HG02981 (cell line): ENCODE data around the gene SPP2.

Source experiments
- ATAC-seq: cut with Tn5 transposase; IDR thresholded peaks from one replicate; pipeline ENCODE4 v1.9.1; 2021; ENCODE audit warnings: mild to moderate bottlenecking, moderate library complexity; ENCODE audit not compliant: unreplicated experiment

SPP2 gene, protein sequence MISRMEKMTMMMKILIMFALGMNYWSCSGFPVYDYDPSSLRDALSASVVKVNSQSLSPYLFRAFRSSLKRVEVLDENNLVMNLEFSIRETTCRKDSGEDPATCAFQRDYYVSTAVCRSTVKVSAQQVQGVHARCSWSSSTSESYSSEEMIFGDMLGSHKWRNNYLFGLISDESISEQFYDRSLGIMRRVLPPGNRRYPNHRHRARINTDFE

DNA sequence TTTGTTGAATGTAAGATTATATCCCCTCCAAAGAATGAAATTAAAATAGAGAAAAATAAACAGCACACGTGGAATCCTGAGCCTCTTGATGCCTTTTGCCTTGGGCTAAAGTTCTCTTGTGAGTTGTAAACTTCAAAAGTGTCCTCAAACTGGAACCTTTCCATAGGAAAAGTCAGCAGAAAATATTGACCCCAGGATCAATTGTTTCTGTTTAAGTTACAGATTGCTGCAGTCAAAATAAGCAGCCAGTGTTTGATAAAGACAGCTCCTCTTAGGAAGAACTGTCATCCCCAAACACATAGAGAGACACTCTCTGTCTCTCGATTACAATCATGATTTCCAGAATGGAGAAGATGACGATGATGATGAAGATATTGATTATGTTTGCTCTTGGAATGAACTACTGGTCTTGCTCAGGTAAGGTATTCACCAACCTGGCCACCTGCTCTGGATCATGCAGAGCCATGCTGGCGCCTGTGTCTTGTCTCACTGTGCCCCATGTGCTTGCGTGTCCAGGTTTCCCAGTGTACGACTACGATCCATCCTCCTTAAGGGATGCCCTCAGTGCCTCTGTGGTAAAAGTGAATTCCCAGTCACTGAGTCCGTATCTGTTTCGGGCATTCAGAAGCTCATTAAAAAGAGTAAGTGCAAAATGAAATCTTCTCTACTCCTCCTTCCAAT, at the start of gene SPP2:
TSS of gene SPP2 (plus strand) at position 248 of the 681 bp plus-strand sequence. CDS start at position 333, 85 bp downstream.
- ATAC-seq, result no peak

DNA sequence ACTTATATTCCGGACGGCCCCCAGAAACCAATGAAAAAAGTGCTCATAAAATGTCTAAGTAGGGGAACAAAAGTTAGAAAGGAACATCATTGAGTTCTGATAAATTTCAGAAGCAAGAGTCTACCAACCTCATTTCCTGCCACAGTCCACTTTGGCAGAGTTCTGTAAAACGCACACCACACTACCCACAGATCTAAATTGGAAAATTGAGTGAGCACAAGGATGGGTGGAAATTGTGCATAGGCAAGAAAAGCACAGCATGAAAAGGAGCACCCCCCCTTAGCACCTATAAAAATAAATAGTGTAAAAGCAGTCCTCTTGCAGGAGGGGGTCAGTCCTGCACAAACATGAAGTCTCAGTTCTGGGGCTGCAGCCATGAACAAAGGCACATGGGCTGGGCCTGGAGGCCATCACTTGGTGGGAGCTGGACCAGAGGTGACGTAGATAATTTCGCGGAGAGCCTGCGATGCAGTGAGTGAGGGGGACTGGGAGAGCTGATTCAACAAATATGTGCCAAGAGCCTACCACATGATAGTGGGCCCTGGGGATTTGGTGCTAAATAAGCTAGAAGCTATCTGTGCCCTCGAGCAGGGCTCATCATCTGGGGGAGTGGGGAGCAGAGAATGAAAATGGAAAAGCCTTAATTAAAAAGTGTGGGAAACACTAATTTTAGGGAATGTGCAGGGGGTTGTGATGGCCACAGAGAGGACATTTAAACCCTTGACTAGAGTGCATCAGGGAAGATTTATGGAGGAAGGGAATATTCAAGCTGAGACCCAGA, 48.9 kb upstream of the SPP2 start:
- no peak for ATAC-seq

DNA sequence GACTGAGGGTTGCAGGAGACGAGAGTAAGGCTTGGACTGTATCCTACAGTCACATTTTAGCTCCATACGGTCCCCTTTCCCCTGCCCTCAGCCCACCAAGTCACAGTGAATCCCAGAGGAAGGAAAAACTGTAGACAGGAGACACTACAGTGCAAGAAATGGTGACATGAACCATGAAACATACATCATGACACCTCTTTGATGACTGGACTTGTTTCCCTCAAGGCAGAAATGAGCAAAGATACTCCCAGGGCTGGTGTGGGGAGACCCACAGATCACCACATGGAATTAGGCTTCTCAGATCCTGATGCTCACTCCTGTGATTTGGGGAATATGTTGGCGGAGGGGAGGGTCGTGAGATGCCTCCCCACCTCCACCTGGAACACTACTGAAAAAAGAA, 48.2 kb upstream of the SPP2 start:
- no peak for ATAC-seq

DNA sequence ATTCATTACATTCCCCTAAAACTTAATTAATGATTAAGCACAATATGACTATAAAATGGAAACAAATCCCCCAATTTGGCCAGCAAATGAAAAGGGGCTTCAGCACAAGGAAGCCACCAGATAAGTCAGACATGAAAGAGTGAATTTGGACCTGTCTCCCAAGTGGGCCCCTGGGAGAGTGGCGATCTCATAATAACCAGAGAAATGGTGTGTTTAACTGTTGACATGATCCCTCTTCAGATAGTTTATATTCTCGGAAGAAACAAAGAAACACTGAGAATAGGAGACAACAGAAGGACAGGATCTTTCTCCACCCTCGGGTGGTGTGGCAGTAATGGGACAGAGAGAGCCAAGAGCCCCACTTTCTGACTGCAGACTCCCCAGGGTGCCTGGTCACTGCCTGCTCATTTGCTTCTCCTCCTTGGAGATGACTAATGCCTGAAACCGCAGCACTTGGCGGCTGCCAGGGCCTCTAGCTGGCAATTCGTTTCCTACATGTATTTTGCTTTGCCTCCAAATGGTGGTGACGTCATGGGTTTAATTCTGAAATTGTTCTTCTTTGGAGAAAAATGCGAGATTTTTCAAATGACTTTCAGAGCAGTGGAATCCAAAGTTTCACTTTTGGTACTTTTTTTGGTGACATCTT, 46.4 kb upstream of the SPP2 start:
- ATAC-seq, result no peak

DNA sequence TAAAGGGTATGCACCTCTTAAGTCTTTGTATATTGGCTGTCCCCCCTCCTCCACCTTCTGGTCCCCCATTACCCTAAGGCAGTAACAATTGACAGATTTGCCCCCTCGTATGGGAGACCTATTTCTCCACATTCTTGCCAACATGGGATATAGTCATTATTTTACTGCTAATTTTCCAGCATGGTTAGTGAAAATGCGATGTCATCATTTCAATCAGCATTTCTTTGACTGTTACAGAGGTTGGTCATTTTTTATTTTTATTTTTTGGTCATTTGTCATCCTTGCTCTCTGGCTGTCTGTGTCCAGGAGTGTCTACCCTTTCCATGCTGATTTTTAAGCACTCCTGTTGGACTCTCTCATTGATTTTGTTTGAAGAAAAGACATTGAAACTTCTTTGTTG, 45.4 kb upstream of the SPP2 start:
- no peak for ATAC-seq

DNA sequence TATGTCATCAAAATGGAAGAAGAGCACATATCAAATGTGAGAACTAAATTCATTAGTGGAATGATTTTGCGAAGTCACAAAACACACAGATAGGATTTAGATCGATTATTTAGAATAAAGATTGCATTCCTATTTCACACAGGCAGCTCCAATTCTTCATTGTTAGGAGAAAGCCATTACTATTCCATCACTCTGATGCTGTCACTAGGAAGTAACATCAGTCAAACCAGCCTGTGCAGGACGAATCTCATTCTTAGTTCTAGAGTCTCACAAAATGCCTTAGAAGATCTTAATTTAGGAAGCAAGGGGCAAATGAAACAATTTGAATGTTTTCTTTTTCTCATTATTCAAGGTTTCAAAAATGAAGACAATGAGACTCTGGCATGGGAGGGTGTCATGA, 44.0 kb upstream of the SPP2 start:
- no peak for ATAC-seq

DNA sequence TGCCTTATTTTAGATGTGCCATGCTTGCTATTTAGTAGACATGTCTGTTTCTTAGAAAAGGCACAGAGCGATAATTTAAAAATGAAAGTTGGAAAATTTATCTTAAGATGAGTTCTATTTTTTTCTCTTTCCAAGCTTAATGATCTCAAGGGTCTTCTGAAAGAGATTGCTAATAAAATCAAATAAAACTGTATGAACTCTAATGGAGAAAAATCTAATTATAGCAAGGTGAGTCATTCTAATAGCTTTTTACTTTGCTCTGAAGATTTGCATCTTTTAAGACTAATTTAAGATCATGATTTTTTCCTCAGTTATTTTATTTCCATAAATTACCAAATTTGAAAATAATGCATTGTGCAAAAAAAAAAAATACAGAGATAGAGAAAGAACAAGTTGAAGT, 36.1 kb upstream of the SPP2 start:
- ATAC-seq, result no peak

DNA sequence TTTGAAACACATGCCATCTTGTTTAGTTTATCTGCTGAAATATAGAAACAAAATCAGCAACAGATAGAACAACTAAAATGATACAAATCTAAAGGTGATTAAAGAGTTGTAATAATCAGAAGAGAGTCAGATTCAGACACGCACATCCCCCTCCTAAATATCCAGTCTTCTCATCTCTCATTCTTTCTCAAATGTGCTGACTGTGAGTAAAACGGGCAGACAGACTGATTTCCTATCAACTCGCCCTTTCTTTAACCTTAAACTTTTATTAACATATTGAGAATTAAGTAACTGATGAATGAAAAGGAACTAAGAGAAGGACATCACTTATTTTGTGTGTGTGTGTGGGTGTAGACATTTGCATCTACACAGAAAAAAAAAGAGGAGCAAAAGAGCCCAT, 34.6 kb upstream of the SPP2 start:
- no peak for ATAC-seq

DNA sequence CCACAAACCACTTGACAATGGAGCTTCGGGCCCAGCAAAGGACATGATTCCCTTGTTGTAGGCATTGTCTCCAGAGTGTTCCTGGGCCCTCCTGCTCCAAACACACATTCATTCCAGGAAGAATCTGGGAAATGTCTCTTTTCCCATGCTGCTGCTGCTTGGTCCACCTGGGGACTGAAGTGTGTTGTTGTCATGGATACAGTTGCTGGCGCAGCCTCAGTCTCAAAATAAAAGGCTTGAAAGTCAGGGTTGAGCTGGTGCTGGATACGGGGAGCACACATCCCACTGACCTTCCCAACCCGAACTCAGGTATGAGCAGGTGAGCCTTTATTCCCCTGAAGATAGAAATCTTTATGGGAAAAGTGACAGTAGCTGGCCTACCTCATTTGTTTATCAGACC, 30.6 kb upstream of the SPP2 start:
- no peak for ATAC-seq

DNA sequence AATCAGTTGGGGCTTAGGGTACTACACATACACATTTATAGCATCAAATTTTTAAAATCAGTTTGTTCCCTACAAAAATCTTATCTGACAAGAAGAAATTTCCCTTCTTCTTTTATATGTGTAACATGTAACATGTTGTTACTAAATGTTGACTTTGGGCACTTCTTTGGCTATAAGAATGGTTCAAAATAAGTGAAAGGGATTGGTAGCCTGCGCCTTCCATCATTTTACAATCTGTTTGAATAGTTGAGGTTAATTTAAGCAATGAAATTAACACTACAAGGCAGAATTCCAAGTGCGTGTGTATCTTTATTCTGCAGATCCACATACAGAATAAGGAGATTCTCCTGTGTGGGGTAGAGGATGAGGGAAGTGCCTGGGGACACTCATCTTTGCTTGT, 30.2 kb upstream of the SPP2 start:
- ATAC-seq, result no peak

DNA sequence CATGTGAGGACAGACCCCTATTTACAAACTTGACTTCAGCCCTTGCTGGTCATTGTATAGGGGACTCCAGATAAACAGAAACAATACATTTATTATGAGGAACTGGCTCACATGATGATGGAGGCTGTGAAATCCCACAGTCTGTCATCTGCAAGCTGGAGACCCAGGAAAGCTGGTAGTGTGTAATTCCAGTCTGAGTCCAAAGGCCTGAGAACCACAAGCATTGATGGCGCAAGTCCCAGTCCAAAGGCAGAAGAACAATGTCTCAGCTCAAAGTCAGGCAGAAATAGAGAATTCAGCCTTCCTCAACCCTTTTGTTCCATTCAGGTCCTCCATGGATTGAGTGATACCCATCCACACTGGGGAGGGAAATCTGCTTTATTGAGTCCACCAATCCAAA, 28.1 kb upstream of the SPP2 start:
- no peak for ATAC-seq

DNA sequence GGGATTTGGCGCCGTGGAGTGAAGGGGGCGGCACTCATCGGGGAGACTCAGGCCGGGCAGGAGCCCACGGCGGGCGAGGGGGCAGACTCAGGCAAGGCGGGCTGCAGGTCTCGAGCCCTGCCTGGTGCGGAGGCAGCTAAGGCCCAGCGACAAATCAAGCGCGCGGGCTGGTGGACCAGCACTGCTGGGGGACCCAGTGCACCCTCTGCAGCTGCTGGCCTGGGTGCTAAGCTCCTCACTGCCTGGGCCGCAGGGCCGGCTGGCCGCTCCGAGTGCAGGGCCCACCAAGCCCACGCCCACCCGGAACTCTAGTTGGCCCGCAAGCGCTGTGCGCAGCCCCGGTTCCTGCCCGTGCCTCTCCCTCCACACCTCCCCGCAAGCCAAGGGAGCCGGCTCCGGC, 26.2 kb upstream of the SPP2 start:
- ATAC-seq, result no peak

DNA sequence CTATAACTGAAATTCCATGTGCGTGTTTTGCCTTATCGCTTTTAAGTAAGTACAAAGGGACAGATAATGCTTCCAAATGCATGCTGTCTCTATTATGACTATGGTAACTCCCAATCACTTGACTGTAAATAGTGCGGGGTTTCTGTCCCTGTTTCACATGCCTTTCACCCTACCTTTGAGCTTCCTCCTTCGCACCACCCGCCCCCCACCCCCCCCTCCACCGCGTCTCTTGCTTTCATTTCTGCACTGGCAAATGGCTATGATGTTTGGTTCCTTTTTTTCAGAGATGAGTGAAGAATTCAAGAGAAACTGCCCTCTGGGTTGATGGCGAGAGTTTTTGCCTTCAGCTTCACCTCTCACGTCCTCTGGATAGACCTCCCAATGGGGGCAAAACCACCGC, 25.0 kb upstream of the SPP2 start:
- no peak for ATAC-seq

DNA sequence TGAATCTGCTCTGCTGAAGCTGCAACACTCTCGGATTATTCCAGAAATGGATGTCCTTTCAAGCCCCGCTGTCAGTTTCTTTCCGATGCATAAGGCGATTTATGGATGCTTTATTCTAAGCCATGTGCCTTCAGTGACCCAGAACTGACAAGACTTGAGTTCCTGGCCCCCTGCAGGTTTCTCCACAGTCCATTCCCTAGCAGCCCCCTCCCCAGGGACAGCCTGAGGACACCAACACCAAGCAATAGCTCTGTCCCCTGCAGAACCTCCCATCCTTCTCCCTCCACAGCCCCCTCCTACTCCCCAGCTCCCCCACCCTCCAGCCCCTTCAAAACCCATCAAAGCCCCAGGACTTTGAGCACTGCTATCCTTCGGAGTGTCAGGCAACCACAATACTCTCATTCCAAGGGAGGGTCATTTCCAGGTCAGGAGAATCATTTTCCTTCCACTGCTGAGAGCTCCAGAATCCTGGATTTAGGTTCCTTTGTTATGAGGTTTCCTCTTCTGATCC, 24.6 kb upstream of the SPP2 start:
- ATAC-seq, result no peak

DNA sequence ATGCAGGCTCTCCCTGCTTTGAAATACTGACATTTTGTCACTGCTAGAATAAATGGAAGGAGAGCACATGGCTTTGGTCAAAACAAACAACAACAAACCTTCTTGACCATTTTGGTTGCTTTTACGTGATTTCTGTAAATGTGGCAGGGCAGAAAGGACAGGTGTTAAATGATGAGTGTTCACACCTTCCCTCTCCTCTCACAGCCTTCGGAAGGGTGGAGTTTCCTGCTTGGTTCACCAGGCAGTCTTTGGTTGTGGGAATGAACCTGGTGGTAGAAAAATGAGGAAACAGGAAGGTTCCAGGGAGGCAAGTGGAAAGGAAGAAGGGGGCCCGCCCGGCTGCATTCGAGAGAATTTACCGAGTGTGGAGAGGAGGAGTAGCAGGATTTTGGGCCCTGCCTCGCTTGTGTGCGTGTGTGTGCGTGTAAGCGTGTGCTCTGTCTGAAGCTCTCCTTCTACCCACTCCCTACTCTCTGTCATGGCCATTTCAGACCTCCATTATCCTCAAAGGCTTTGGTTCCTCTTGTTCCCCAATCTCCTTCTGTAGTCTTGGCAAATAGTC, 23.7 kb upstream of the SPP2 start:
- no peak for ATAC-seq

DNA sequence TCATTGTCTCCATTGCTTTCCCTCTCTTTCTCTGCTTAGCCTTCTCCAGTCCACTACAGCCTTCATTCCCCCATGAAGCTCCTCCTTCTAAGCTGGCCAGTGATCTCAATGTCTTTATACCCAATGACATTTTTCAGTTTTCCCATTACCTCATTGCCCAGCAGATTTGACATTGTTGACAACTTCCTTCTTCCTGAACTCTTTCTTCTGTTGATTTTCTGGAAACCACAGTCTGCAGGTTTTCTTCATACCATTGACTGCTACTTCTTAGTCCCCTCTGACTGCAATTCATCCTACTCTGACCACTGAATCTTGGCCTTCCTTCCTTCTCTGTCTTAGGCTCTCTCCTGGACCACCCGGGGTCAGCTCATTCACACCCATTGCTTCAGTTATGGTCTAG, 22.9 kb upstream of the SPP2 start:
- ATAC-seq, result no peak

DNA sequence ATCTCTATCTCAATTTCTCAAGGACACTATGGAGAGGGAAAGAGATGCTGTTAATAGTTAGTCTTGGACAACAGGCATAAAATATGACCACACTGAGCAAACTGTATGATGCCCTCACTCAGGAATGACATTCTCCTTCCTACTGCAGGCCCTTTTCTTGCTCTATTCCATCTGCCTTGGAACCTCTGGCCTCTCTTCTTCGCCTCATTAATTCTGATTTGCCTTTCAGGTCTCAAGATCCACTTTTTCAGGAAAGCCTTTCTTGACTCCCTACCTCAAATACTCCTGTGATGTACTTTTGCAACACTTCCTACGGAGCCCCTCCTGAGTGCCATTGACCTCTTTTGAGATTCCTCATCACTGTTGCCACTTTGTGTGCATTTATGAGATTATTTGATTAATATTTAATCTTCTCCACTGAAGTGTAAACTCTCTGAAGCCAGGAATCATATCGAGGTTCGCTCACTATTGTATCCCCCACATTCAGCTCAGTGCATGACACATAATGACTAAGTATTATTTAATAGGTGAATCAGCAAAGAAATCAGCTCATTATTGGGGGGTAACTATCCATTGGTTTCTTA, 21.3 kb upstream of the SPP2 start:
- ATAC-seq, result no peak

DNA sequence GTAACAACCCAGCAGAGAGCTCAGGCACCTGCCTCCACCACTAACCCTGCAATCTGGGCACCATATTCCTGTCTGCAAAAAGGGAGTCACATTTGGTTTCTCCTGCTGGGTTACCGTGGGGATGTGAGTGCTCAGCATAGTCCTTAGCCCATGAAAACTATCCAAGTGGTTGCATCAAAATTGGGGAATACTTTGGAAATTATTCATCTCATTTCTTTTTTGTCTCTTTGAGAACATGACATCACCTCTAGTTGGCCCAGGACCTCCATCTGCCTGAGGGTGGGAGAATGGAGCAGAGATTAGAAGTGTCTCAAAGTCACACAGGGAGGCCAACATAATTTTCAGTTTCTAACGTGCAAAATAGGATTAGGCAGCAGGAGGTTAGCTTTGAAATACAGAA, 19.3 kb upstream of the SPP2 start:
- no peak for ATAC-seq

DNA sequence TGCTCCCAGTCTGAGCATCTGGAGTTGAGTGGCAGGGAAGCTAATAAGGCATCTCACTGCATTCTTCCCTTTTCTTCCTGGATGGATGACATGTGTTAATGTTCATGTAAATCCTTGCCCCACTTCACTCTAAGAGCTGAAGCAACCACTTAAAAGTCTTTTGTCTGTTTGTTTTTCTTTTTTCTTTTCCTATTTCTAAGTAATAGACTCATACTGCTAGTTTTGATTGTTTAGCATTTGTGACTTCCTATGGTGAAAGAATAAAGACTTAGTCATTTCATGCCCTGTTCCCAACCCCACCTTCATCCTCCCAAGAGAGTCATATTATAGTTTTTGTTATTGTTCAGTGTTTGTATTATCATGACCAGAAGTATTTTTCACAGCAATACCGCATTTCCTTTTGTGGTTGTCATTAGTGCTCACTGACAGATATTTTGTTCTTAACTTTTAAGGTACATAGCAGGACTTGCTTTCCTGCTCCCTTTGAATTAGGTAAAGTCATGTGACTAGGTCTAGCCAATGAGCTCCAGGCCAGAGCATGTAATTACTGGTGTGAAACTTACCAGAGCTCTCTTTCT, 18.1 kb upstream of the SPP2 start:
- no peak for ATAC-seq

DNA sequence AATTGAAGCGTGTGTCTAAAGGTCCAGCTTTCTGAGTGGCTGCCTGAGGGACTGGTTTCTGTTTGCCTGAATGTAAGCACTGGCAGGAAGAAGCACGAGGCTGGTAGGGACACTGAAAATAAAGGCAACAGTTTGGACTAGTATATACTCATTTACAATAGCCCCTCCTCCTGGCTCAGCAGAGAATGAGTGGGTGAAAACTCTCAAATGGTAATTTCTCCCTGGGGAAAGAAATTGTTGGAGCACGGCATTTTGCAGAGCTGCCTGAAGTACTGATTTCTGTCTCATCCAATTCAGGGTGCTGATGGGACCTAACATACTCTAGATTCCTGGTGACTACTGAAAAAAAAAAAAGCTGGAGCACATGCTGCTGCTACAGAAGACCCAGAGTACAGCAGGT, 17.3 kb upstream of the SPP2 start:
- no peak for ATAC-seq
